ENCODE data around the gene TMEM223. TPM values are rescaled to one million over a fixed set of nuclear protein-coding genes. Genes with fewer than 3 reads are reported as not detected.
"Not testable (repeated sequence)": the region's sequence is repeated elsewhere in the genome, so short reads cannot be mapped to it uniquely, and the experiment has no call there.

Gene TMEM223
- total and polyA plus RNA-seq, 8 donors, result 15.7 to 26.4 (median 20.3) TPM

DNA sequence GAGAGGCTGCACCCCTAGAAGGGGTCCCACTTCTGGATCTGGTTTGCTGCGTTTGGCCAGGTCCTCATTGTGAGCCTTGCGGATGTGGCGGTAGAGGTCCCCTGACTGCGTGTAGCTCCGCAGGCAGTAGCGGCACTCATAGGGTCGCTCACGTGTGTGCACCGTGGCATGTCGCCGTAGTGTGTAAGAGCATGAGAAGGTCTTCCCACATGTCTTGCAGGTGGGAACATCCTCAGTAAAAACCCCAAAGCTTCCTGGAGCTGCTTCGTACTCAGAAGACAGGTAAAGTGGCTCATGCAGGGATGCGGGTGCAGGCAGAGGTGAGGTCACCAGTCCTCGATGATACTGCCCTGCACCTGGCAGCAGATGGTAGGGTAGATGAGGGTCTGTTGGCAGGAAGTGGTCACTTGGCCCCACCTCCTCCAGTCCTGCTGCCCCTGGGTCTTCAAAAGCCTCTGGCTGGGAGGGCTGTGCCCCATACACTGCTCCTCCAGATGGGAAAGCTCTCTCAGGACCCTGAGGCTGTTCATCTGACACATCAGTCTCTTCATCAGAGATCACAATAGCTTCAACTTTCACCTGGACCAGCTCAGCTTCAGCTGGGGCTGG lies 39.5 kb downstream of the TMEM223 start:
- intact Hi-C loops (cut with DNase I), result no loop called here
- TF ChIP-seq, protein P1, sequence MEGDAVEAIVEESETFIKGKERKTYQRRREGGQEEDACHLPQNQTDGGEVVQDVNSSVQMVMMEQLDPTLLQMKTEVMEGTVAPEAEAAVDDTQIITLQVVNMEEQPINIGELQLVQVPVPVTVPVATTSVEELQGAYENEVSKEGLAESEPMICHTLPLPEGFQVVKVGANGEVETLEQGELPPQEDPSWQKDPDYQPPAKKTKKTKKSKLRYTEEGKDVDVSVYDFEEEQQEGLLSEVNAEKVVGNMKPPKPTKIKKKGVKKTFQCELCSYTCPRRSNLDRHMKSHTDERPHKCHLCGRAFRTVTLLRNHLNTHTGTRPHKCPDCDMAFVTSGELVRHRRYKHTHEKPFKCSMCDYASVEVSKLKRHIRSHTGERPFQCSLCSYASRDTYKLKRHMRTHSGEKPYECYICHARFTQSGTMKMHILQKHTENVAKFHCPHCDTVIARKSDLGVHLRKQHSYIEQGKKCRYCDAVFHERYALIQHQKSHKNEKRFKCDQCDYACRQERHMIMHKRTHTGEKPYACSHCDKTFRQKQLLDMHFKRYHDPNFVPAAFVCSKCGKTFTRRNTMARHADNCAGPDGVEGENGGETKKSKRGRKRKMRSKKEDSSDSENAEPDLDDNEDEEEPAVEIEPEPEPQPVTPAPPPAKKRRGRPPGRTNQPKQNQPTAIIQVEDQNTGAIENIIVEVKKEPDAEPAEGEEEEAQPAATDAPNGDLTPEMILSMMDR (IDR thresholded peaks at IDR 0.05), result no peak
- H3K4me1 ChIP-seq, result peaks cover 9 to 26% of the 10 kb centered on the region in 2 donors
- no peaks in the 10 kb centered on the region for H3K9me3 ChIP-seq
- DNase-seq, result no peak
- no peaks in the 10 kb centered on the region for H3K27me3 ChIP-seq
- H3K36me3 ChIP-seq, result peaks cover 0 to 13% of the 10 kb centered on the region in 2 donors
- no peak overlapping the region for H3K27ac ChIP-seq
- no peak for ATAC-seq
- no peak overlapping the region for H3K4me3 ChIP-seq

DNA sequence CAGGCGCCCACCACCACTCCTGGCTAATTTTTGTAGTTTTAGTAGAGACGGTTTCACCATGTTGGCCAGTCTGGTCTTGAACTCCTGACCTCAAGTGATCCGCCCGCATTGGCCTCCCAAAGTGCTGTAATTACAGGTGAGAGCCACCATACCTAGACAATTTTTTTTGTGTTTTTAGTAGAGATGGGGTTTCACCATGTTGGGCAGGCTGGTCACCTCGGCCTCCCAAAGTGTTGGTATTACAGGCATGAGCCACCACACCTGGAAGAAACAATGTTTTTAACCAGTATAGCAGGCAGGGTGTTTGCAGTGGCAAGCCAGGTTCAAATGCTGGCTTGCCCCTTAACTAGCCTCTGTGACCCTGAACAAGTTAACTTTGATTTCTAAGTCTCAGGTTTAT lies 41.9 kb downstream of the TMEM223 start:
- DNase-seq; intact Hi-C loops (cut with DNase I); ATAC-seq: not testable (repeated sequence)

DNA sequence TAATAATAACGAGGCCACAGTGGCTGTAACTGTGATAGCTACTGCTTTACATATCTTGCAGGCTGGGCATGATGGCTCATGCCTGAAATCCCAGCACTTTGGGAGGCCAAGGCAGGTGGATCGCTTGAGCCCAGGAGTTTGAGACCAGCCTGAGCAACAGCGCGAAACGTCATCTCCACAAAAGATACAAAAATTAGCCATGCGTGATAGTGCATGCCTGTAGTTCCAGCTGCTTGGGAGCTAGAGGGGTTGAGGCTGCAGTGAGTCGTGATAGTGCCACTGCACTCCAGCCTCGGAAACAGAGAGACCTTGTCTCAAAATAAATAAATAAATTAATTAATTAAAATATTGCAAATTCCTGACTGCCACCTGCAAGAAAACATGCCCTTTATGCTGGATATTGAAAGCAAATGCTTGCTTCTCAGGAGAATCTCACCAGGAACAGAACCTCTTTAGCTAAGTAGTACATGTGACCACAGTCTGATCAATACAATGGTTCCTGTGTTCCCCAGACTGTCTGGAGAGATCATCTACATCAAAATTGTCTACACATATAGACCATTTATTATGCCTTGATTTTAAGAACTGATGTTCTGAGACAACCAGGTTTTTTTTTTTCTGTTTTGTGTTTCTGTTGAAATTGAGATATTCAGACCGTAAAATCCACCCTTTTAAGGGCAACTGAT lies 44.2 kb downstream of the TMEM223 start:
- TF ChIP-seq, protein P1 (IDR thresholded peaks at IDR 0.05), result no peak
- ATAC-seq (no peak), DNase-seq (no peak)
- Histone ChIP-seq H3K4me1 (peaks cover 2 to 9% of the 10 kb centered on the region in 2 donors), H3K36me3 (peaks cover 0 to 12% of the 10 kb centered on the region in 2 donors), H3K27me3 (no peaks in the 10 kb centered on the region), H3K27ac (no peak overlapping the region), H3K4me3 (no peak overlapping the region), H3K9me3 (no peaks in the 10 kb centered on the region)
- intact Hi-C loops (cut with DNase I), result no loop called here

More for the DNA sequence above, 41.9 kb downstream of the TMEM223 start:
- not testable (repeated sequence) for H3K27ac ChIP-seq, H3K9me3 ChIP-seq, H3K4me3 ChIP-seq, H3K27me3 ChIP-seq
- Histone ChIP-seq H3K36me3 (peaks cover 0 to 13% of the 10 kb centered on the region in 2 donors), H3K4me1 (peaks cover 9 to 26% of the 10 kb centered on the region in 2 donors)

Small RNAs within 50 kb of the gene (microRNA-seq; reads per million reads assigned to microRNA genes)
- gene MIR6514 (0.84 to 1.6 reads per million in 2 donors), gene MIR6748 (0 to 0.14 reads per million in 2 donors)

Other genes with a start within 250 kb of the TMEM223 start
Only the 30 nearest of the 31 such genes appear.
- gene EEF1G, start 218.1 kb downstream of the TMEM223 start, total RNA-seq, result 1,000 to 10,000 TPM in 1 of 2 donors, 100 to 1,000 TPM in 1; 973 to 1,076 TPM
- 1,000 to 10,000 TPM; 2,175 to 2,492 (median 2,304) TPM for gene EEF1G, start 218.1 kb downstream of the TMEM223 start, polyA plus RNA-seq (ENCODE audit: insufficient read length in 6 of 6)
- gene TUT1, start 200.5 kb downstream of the TMEM223 start, total RNA-seq, result 10 to 100 TPM; 12.6 to 19.8 TPM
- 10 to 100 TPM; 21.9 to 27.8 (median 23.4) TPM for gene TUT1, start 200.5 kb downstream of the TMEM223 start, polyA plus RNA-seq (ENCODE audit: insufficient read length in 6 of 6)
- 10 to 100 TPM; 67.1 to 86.0 TPM for gene MTA2, start 190.1 kb downstream of the TMEM223 start, total RNA-seq
- gene MTA2, start 190.1 kb downstream of the TMEM223 start, polyA plus RNA-seq (ENCODE audit: insufficient read length in 6 of 6), result 100 to 1,000 TPM in 2 of 6 donors, 10 to 100 TPM in 4; 90.1 to 110 (median 97.4) TPM
- 10 to 100 TPM; 61.5 to 82.5 TPM for gene EML3, start 179.2 kb downstream of the TMEM223 start, total RNA-seq
- 10 to 100 TPM; 39.3 to 58.5 (median 53.5) TPM for gene EML3, start 179.2 kb downstream of the TMEM223 start, polyA plus RNA-seq (ENCODE audit: insufficient read length in 6 of 6)
- gene ROM1, start 178.7 kb downstream of the TMEM223 start, total RNA-seq, result 1 to 10 TPM; 4.3 to 5.2 TPM
- 1 to 10 TPM; 3.4 to 6.5 (median 5.9) TPM for gene ROM1, start 178.7 kb downstream of the TMEM223 start, polyA plus RNA-seq (ENCODE audit: insufficient read length in 6 of 6)
- gene B3GAT3, start 170.0 kb downstream of the TMEM223 start, total RNA-seq, result 10 to 100 TPM; 44.1 to 46.2 TPM
- 10 to 100 TPM; 19.0 to 35.6 (median 25.0) TPM for gene B3GAT3, start 170.0 kb downstream of the TMEM223 start, polyA plus RNA-seq (ENCODE audit: insufficient read length in 6 of 6)
- 100 to 1,000 TPM; 270 to 325 TPM for gene GANAB, start 145.4 kb downstream of the TMEM223 start, total RNA-seq
- gene GANAB, start 145.4 kb downstream of the TMEM223 start, polyA plus RNA-seq (ENCODE audit: insufficient read length in 6 of 6), result 100 to 1,000 TPM; 287 to 341 (median 312) TPM
- gene INTS5, start 138.7 kb downstream of the TMEM223 start, total RNA-seq, result 10 to 100 TPM; 24.2 to 27.1 TPM
- 10 to 100 TPM; 12.7 to 18.4 (median 17.5) TPM for gene INTS5, start 138.7 kb downstream of the TMEM223 start, polyA plus RNA-seq (ENCODE audit: insufficient read length in 6 of 6)
- gene C11orf98, start 126.8 kb downstream of the TMEM223 start, total RNA-seq, result 10 to 100 TPM; 46.2 to 65.5 TPM
- 10 to 100 TPM; 42.6 to 64.7 (median 51.1) TPM for gene C11orf98, start 126.8 kb downstream of the TMEM223 start, polyA plus RNA-seq (ENCODE audit: insufficient read length in 6 of 6)
- gene CSKMT, start 126.7 kb downstream of the TMEM223 start, total RNA-seq, result 10 to 100 TPM; 12.8 to 21.8 TPM
- 1 to 10 TPM; 5.1 to 7.4 (median 6.0) TPM for gene CSKMT, start 126.7 kb downstream of the TMEM223 start, polyA plus RNA-seq (ENCODE audit: insufficient read length in 6 of 6)
- gene UQCC3, start 120.3 kb downstream of the TMEM223 start, total RNA-seq, result 1 to 10 TPM; 6.6 to 6.7 TPM
- gene UQCC3, start 120.3 kb downstream of the TMEM223 start, polyA plus RNA-seq (ENCODE audit: insufficient read length in 6 of 6), result 1 to 10 TPM; 6.2 to 9.0 (median 6.8) TPM
- 1 to 10 TPM; 6.0 to 8.2 TPM for gene LBHD1, start 119.7 kb downstream of the TMEM223 start, total RNA-seq
- gene LBHD1, start 119.7 kb downstream of the TMEM223 start, polyA plus RNA-seq (ENCODE audit: insufficient read length in 6 of 6), result 1 to 10 TPM; 4.4 to 9.9 (median 8.2) TPM
- 10 to 100 TPM; 67.5 to 74.4 TPM for gene UBXN1, start 112.9 kb downstream of the TMEM223 start, total RNA-seq
- 100 to 1,000 TPM; 140 to 169 (median 157) TPM for gene UBXN1, start 112.9 kb downstream of the TMEM223 start, polyA plus RNA-seq (ENCODE audit: insufficient read length in 6 of 6)
- gene LRRN4CL, start 102.5 kb downstream of the TMEM223 start, total RNA-seq, result 1 to 10 TPM in 1 of 2 donors, under 1 TPM in 1; 0.32 to 2.0 TPM
- gene LRRN4CL, start 102.5 kb downstream of the TMEM223 start, polyA plus RNA-seq (ENCODE audit: insufficient read length in 6 of 6), result 1 to 10 TPM in 1 of 6 donors, under 1 TPM in 5; 0.32 to 1.2 (median 0.69) TPM
- gene BSCL2, start 84.6 kb downstream of the TMEM223 start, total RNA-seq, result 100 to 1,000 TPM in 1 of 2 donors, 10 to 100 TPM in 1; 77.8 to 109 TPM
- gene BSCL2, start 84.6 kb downstream of the TMEM223 start, polyA plus RNA-seq (ENCODE audit: insufficient read length in 6 of 6), result 10 to 100 TPM; 39.9 to 51.9 (median 46.3) TPM
- under 1 TPM in 1 of 2 donors, not detected in 1; 0.42 TPM for gene GNG3, start 84.3 kb downstream of the TMEM223 start, total RNA-seq
- 1 to 10 TPM; 1.5 to 1.9 (median 1.6) TPM for gene GNG3, start 84.3 kb downstream of the TMEM223 start, polyA plus RNA-seq (ENCODE audit: insufficient read length in 6 of 6)
- 10 to 100 TPM; 31.8 to 43.2 TPM for gene HNRNPUL2, start 64.5 kb downstream of the TMEM223 start, total RNA-seq
- 10 to 100 TPM; 79.9 to 95.4 (median 91.2) TPM for gene HNRNPUL2, start 64.5 kb downstream of the TMEM223 start, polyA plus RNA-seq (ENCODE audit: insufficient read length in 6 of 6)
- gene TTC9C, start 63.5 kb downstream of the TMEM223 start, total RNA-seq, result 10 to 100 TPM; 32.2 to 33.0 TPM
- gene TTC9C, start 63.5 kb downstream of the TMEM223 start, polyA plus RNA-seq (ENCODE audit: insufficient read length in 6 of 6), result 10 to 100 TPM; 36.9 to 43.4 (median 39.8) TPM
- 10 to 100 TPM; 11.2 TPM for gene ZBTB3, start 37.8 kb downstream of the TMEM223 start, total RNA-seq
- gene ZBTB3, start 37.8 kb downstream of the TMEM223 start, polyA plus RNA-seq (ENCODE audit: insufficient read length in 6 of 6), result 1 to 10 TPM; 7.3 to 9.6 (median 8.3) TPM
- gene POLR2G, start 30.4 kb downstream of the TMEM223 start, total RNA-seq, result 10 to 100 TPM; 64.9 to 70.3 TPM
- 100 to 1,000 TPM; 135 to 159 (median 148) TPM for gene POLR2G, start 30.4 kb downstream of the TMEM223 start, polyA plus RNA-seq (ENCODE audit: insufficient read length in 6 of 6)
- 10 to 100 TPM; 14.5 to 24.9 TPM for gene TAF6L, start 20.6 kb downstream of the TMEM223 start, total RNA-seq
- 10 to 100 TPM; 26.6 to 35.2 (median 30.3) TPM for gene TAF6L, start 20.6 kb downstream of the TMEM223 start, polyA plus RNA-seq (ENCODE audit: insufficient read length in 6 of 6)
- 10 to 100 TPM; 52.7 to 58.7 TPM for gene TMEM179B, start 4.6 kb downstream of the TMEM223 start, total RNA-seq
- gene TMEM179B, start 4.6 kb downstream of the TMEM223 start, polyA plus RNA-seq (ENCODE audit: insufficient read length in 6 of 6), result 10 to 100 TPM; 43.9 to 56.7 (median 49.8) TPM
- 10 to 100 TPM; 67.8 to 73.0 TPM for gene NXF1, start 13.4 kb upstream of the TMEM223 start, total RNA-seq
- gene NXF1, start 13.4 kb upstream of the TMEM223 start, polyA plus RNA-seq (ENCODE audit: insufficient read length in 6 of 6), result 100 to 1,000 TPM; 118 to 157 (median 134) TPM
- gene STX5, start 40.0 kb upstream of the TMEM223 start, total RNA-seq, result 10 to 100 TPM; 38.9 to 40.5 TPM
- 10 to 100 TPM; 49.5 to 55.7 (median 51.2) TPM for gene STX5, start 40.0 kb upstream of the TMEM223 start, polyA plus RNA-seq (ENCODE audit: insufficient read length in 6 of 6)
- not detected for gene TEX54, start 40.8 kb upstream of the TMEM223 start, total RNA-seq
- gene TEX54, start 40.8 kb upstream of the TMEM223 start, polyA plus RNA-seq (ENCODE audit: insufficient read length in 6 of 6), result under 1 TPM in 2 of 6 donors, not detected in 4; 0.36 to 0.69 TPM
- 10 to 100 TPM; 24.6 to 45.4 TPM for gene WDR74, start 47.6 kb upstream of the TMEM223 start, total RNA-seq
- 10 to 100 TPM; 36.1 to 54.0 (median 43.3) TPM for gene WDR74, start 47.6 kb upstream of the TMEM223 start, polyA plus RNA-seq (ENCODE audit: insufficient read length in 6 of 6)
- 100 to 1,000 TPM; 131 to 228 TPM for gene SLC3A2, start 88.9 kb upstream of the TMEM223 start, total RNA-seq
- 100 to 1,000 TPM; 161 to 223 (median 180) TPM for gene SLC3A2, start 88.9 kb upstream of the TMEM223 start, polyA plus RNA-seq (ENCODE audit: insufficient read length in 6 of 6)
- gene CHRM1, start 129.4 kb upstream of the TMEM223 start, total RNA-seq, result 1 to 10 TPM; 1.2 to 2.3 TPM
- under 1 TPM; 0.34 to 0.71 (median 0.52) TPM for gene CHRM1, start 129.4 kb upstream of the TMEM223 start, polyA plus RNA-seq (ENCODE audit: insufficient read length in 6 of 6)
- gene SLC22A6, start 193.0 kb upstream of the TMEM223 start, total RNA-seq, result not detected
- under 1 TPM in 5 of 6 donors, not detected in 1; 0.08 to 0.34 (median 0.14) TPM for gene SLC22A6, start 193.0 kb upstream of the TMEM223 start, polyA plus RNA-seq (ENCODE audit: insufficient read length in 6 of 6)
- gene SLC22A8, start 223.8 kb upstream of the TMEM223 start, total RNA-seq, result not detected
- under 1 TPM in 5 of 6 donors, not detected in 1; 0.17 to 0.54 (median 0.37) TPM for gene SLC22A8, start 223.8 kb upstream of the TMEM223 start, polyA plus RNA-seq (ENCODE audit: insufficient read length in 6 of 6)